ENCODE results near the gene RUNDC1.

GRCh38 chr17:43019418-43019817 is 39.1 kb downstream of the RUNDC1 start:
- no peak for TF ChIP-seq POLR2A (IDR thresholded peaks at IDR 0.05)
- TF ChIP-seq CTCF (IDR thresholded peaks at IDR 0.05): no peak
